Muscle of back (tissue), 13 donors: Measurements from ENCODE around the gene ZFP36L1. TPM values are rescaled to one million over a fixed set of nuclear protein-coding genes. Genes with fewer than 3 reads are reported as not detected.

ENCODE experiments used
- DNase-seq, 3 donors: peaks; one replicate each; pipeline versions ENCODE4 v3.0.0 to v3.0.0-alpha.2; 2013
- long read RNA-seq, 9 donors: transcript quantifications; one replicate each; lab custom pipeline, GENCODE V29; 2026
- polyA plus RNA-seq, 10 donors: library from polyadenylated mRNA; unstranded; fragments of 120-200 nt; gene quantifications; one replicate each; pipeline ENCODE4 v1.2.1, GENCODE V29; 2013; ENCODE audit not compliant: insufficient read length in 10 of 10

Gene ZFP36L1
- 100 to 1,000 TPM; 149 to 235 (median 191) TPM for polyA plus RNA-seq
- long read RNA-seq, donor 1, transcript ZFP36L1-202 (2 exons, 3,190 nt) = major isoform, 108 of 108 reads
- long read RNA-seq, donor 1, partial matches to known transcripts = 0 of 108 reads
- long read RNA-seq, donor 1, other reads (novel, unspliced or antisense) = 0 of 108 reads
- long read RNA-seq, donor 2, transcript ZFP36L1-202 (2 exons, 3,190 nt) = major isoform, 96 of 97 reads
- long read RNA-seq, donor 2, partial matches to known transcripts = 0 of 97 reads
- long read RNA-seq, donor 2, other reads (novel, unspliced or antisense) = 0 of 97 reads
- long read RNA-seq, donor 3 = 0 reads
- long read RNA-seq, donor 4, transcript ZFP36L1-202 (2 exons, 3,190 nt) = major isoform, 63 of 64 reads
- long read RNA-seq, donor 4, partial matches to known transcripts = 0 of 64 reads
- long read RNA-seq, donor 4, other reads (novel, unspliced or antisense) = 0 of 64 reads
- long read RNA-seq, donor 5, transcript ZFP36L1-202 (2 exons, 3,190 nt) = major isoform, 229 of 229 reads
- long read RNA-seq, donor 5, partial matches to known transcripts = 0 of 229 reads
- long read RNA-seq, donor 5, other reads (novel, unspliced or antisense) = 0 of 229 reads
- long read RNA-seq, donor 6, transcript ZFP36L1-202 (2 exons, 3,190 nt) = major isoform, 115 of 115 reads
- long read RNA-seq, donor 6, partial matches to known transcripts = 0 of 115 reads
- long read RNA-seq, donor 6, other reads (novel, unspliced or antisense) = 0 of 115 reads
- long read RNA-seq, donor 7, transcript ZFP36L1-202 (2 exons, 3,190 nt) = major isoform, 115 of 115 reads
- long read RNA-seq, donor 7, partial matches to known transcripts = 0 of 115 reads
- long read RNA-seq, donor 7, other reads (novel, unspliced or antisense) = 0 of 115 reads
- long read RNA-seq, donor 8, transcript ZFP36L1-202 (2 exons, 3,190 nt) = major isoform, 74 of 81 reads
- long read RNA-seq, donor 8, partial matches to known transcripts = 0 of 81 reads
- long read RNA-seq, donor 8, other reads (novel, unspliced or antisense) = 5 of 81 reads
- long read RNA-seq, donor 9, transcript ZFP36L1-202 (2 exons, 3,190 nt) = major isoform, 30 of 30 reads
- long read RNA-seq, donor 9, partial matches to known transcripts = 0 of 30 reads
- long read RNA-seq, donor 9, other reads (novel, unspliced or antisense) = 0 of 30 reads

GRCh38 chr14:68792979-68793733 lies at the start of gene ZFP36L1:
ZFP36L1 (minus strand) TSS chr14:68793067; CDS start chr14:68792938, 129 bp downstream.
- DNase-seq = peak; percentile 98 to 99 (median 98)

GRCh38 chr14:68842298-68842697 lies 49.4 kb upstream of the ZFP36L1 start:
- DNase-seq = no peak

- no peak for DNase-seq
Observed at GRCh38 chr14:68841016-68841809, 48.3 kb upstream of the ZFP36L1 start.

GRCh38 chr14:68840454-68840853 lies 47.6 kb upstream of the ZFP36L1 start:
- DNase-seq = no peak

- DNase-seq = no peak
Observed at GRCh38 chr14:68836082-68836481, 43.2 kb upstream of the ZFP36L1 start.

- no peak for DNase-seq
Observed at GRCh38 chr14:68834816-68835215, 41.9 kb upstream of the ZFP36L1 start.

GRCh38 chr14:68828698-68829097 lies 35.8 kb upstream of the ZFP36L1 start:
- DNase-seq = no peak

- DNase-seq = no peak
Observed at GRCh38 chr14:68825729-68826128, 32.9 kb upstream of the ZFP36L1 start.

- peak in 2 of 3 donors; percentile 65 to 82 for DNase-seq
Observed at GRCh38 chr14:68824517-68825347, 31.9 kb upstream of the ZFP36L1 start.

- DNase-seq = peak in 1 of 3 donors; percentile 12
Observed at GRCh38 chr14:68824207-68824516, 31.3 kb upstream of the ZFP36L1 start.

- DNase-seq = peak in 1 of 3 donors; percentile 4
Observed at GRCh38 chr14:68823434-68824206, 30.8 kb upstream of the ZFP36L1 start.

GRCh38 chr14:68822926-68823325 lies 30.1 kb upstream of the ZFP36L1 start:
- DNase-seq = peak in 1 of 3 donors; percentile 51

GRCh38 chr14:68822132-68822651 lies 29.3 kb upstream of the ZFP36L1 start:
- peak in 1 of 3 donors; percentile 2 for DNase-seq

GRCh38 chr14:68820999-68821683 lies 28.3 kb upstream of the ZFP36L1 start:
- DNase-seq = no peak

- DNase-seq = no peak
Observed at GRCh38 chr14:68820536-68820935, 27.7 kb upstream of the ZFP36L1 start.

GRCh38 chr14:68820119-68820518 lies 27.3 kb upstream of the ZFP36L1 start:
- peak in 1 of 3 donors; percentile 20 for DNase-seq

GRCh38 chr14:68819260-68819691 lies 26.4 kb upstream of the ZFP36L1 start:
- peak in 1 of 3 donors; percentile 61 for DNase-seq
